ENCODE measurements around the gene PCSK5.
"Not testable (repeated sequence)": the region's sequence is repeated elsewhere in the genome, so short reads cannot be mapped to it uniquely, and the experiment has no call there.

The PCSK5 gene

DNA sequence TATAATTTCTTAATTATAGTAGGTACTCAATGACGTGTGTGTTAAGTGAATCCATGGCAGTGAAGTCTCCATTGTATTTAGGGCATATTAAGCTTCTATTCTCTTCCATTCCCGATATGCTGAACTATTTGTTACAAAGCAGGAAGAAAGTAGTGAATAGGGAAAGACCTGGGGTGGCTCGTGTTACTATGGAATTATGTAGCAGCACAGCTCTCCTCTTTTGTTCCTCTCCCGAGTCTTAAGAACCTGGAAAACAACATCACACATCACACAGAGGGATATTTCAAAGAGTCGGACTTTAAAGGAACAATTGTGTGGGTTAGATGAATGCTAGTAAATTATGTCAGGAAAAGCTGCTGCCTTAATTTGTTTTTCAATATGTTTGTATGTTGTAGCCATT lies 131.8 kb downstream of the PCSK5 start:
- no peak for DNase-seq

DNA sequence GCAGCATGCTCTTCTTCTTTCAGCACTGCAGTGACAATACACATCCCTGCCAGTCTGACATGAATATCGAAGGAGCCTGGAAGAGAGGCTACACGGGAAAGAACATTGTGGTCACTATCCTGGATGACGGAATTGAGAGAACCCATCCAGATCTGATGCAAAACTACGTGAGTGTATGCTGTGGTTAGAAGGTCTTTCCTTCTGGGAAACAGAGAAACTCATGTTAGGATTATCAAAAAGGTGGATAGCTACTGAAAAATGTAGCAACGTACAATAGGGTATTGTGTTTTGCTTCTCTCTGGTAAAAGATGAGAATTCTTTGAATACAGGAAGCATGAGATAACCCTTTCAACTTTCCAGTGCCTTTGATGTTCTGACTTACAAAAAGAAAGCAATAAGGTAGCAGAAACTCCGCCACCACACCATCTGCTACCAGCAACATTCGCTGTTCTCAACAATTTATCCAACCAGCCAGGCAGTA lies 133.3 kb downstream of the PCSK5 start:
- DNase-seq, result no peak

DNA sequence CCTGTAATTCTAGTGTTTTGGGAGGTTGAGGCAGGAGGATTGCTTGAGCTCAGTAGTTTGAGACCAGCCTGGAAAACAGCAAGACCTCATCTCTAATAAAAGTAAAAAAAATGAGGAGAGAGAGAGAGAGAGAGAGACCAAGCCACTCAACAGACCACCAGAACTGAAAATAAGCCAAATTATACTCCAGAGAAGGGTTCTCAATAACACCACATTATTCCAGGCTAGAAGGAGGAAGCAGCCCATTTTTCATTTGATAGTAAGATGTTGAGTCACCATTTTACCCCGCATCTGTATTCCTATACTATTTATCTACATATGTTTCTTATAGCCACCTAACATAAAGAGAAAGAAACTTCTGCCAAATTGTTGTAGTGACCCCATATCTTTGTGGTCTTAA lies 134.8 kb downstream of the PCSK5 start:
- no peak for DNase-seq

DNA sequence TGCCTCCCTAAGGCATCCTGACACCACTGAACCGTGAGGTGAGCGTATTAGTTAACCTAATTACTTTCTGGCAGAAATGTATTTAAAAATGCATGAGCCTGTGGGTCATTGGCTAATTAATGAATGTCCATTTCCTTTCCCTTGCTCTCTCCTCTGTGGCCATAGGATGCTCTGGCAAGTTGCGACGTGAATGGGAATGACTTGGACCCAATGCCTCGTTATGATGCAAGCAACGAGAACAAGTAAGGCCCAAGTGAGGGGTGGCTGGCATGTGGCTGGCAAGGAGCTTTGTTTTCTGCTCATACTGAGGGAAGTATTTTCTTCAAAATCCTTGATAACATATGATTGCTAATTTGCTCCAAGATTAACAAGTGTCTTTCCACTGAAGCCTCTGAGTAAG lies 136.3 kb downstream of the PCSK5 start:
- no peak for DNase-seq

DNA sequence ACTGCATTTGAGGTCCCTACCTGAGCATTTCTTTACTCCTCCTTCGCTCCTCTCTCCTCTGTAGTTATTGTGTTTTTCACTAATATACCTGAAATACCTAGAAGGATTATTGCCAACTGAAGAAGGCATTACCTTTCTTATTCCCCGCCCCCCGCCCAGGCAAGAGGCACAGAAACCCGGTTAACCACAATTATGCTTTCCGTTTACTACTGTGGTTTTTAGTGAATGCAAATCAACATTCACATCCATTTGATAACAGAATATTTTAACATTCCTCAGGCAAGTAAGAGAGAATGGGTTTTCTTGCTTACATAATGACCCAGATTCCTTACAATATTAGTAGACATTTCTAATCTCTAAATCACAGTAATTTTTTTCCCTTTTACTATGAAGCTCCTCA lies 136.9 kb downstream of the PCSK5 start:
- no peak for DNase-seq

DNA sequence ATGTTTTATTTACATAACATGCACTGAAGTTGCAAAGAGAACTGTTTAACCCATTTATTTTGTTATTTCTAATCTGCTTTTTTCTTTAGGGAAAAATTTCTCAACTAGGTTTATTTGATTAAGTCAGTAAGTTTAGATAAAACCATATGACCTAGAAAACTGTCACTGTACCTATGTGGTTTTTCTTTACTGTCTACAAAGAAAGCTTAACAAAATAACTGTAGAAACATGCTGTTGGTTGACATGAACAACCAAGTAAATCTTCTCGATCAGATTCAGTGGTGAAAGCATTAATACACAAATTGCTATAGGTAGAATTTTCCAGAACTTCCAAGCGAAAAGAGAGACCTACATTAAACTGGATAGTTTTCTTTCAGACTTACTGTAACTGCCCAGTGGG lies 137.4 kb downstream of the PCSK5 start:
- DNase-seq, result no peak

DNA sequence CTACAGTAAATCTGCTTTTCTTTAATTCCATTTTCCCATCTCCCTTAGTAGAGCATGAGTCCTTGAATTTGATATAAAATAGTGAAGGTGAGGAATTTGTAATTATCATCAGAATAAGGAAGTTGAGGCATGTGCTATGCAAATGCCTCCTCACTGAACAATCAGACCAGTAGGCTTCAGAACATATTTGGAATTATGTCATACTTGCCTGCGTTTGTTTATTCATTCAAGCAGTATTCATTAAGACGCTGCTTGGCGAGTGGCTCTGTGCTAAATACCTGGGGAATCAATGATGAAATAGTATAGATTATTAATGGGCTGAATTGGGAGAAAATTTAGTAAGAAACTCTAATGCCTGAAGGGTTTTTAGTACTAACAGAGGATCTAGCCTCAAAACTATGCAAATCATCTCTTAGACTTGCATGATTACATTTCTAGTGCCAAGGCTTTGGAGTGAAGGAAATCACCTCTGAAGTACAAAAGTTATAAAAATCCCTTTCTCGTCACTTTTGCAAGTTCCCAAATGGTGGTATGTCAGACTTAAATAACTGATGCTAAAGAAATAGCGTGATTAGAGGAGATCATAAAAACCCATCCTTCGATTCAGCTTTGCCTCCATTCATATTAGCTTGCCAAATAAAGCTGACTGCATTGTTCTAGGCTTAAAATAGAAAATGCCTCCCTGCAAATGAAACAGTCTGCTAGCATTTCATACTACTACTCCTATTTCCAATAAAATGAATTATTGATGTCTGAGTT lies 141.7 kb downstream of the PCSK5 start:
- DNase-seq, result no peak

DNA sequence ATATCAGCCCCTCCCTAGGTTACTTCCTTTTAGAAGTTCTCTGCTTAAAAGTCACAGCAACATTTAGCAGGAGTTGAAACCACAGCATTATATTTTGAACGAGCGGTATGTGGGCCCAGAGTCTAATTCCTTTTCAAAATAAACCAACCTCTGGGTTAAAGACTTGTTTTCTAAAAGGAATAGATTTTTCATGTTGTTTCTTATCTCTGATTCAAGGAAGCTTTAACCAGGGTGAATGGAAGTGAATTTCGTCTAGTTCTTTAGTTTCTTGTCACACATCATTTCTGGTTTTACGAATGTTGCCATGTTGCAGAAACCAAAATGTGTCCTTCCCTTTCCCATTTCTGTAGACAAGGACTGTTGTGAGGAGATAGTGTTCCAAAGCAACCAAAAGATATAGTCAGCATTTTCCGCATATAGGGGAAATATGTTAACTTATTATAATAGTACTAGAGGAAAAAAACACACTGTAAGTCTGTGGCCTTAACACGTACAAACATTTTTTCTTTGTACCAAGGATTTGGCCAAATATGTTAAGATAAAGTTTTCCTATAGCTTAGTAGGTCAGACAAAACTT lies 142.4 kb downstream of the PCSK5 start:
- no peak for DNase-seq

DNA sequence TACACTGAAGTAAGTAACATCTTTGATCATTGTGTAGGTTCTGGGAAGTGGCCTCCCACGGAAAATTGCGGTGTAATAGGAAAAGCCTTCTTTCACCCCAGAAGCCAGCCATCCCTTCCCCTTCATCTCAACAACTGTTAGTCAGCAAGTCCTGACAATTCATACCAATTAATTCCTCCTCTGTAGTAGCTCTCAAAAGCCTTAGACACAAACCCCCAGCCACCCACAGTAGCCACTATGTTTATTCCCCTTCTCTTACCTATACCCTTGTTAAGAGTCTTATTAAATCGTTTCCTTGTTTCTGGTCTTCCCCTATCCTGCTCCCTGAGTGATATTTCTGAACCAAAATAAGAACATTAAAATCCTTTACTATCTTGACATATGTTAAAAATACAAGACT lies 143.6 kb downstream of the PCSK5 start:
- no peak for DNase-seq

DNA sequence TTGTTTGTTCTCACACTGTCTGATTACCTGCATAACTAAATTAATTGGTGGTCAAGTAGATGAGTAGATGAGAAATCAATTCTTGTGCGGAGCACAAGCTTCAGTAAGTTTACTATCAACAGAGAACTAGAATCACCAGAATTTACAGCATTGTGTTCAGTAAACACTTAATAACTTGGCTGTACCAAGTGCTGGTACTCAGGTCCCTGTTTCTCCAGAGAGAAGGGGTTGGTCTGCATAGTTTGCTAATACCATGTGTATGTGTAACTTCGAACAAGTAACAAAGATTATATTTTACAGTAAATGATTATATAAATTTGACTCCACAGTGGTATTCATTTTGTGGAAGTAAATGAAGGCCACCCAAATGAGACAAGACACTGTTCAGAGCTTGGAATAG lies 146.3 kb downstream of the PCSK5 start:
- DNase-seq, result no peak

DNA sequence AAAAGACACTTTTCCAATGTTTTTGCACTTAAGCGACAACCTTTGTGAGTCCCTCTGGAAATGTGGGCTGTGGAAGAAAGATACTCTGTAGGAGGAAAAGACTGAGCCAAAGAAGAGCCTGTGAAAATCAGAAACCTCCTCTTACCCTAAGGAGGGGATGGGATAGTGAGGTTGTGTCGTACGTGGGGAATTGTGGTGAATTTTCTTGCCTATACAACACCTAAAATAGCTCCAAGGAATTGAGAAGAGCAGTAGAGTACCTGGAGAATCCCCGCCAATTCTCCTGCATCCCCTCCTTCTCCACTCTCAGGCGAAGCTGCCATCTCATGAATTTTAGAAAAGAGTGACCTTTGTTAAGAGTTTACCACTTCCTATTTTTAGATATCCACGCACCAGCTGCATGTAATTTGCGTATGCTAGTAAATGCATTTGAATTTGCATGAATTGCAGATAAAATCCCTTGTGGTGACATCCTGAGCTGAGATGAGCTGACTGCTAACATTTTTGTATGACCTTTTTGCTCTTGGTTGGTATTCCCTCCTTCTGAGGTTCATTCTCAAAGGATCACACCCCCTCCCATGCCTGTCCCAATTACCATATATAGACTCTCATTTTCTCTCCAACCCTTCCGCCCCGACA lies 147.2 kb downstream of the PCSK5 start:
- no peak for DNase-seq

DNA sequence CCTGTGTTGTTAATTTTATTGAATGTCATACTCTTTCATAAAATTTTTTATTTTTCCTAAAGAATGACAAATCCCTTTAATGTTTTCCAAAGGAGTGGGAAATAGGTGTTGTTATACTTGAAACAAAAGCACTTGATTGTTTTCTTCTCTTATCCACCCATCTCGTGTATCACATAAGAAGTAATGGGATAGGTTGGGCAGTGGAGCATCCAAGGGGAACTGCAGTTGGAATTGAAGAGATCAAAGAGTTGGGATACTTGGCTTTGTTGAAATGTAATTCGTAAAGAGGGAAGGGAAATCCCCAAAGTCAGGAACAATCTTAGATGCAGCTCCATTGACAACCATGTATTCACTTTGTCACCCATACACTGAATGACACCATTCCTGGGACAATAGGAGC lies 148.0 kb downstream of the PCSK5 start:
- DNase-seq, result no peak

DNA sequence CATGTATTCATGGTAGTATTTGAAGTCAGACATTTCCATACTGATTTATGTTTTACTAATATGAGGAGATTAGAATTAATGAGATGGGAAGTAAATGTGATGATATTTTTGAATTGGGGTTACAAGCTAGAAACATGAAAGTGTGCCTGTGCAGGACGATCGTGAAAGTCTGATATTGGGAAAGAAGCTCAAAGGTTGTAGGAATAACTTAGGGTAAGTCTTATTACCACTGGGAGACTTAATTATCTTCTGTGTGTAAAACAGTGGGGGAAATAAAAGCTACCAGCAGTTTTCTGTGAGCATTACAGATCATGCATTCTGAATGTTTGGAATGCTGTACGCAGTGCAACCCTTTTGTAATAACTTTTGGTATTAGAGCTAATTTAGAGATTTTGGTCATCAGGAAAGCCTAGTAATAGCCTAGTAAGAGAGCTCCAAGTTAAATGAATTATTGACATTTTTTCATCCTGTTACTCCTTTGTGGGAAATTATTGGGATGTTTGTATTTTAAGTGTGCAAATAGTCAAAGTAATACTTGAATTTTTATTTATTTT lies 153.9 kb downstream of the PCSK5 start:
- DNase-seq, result no peak

DNA sequence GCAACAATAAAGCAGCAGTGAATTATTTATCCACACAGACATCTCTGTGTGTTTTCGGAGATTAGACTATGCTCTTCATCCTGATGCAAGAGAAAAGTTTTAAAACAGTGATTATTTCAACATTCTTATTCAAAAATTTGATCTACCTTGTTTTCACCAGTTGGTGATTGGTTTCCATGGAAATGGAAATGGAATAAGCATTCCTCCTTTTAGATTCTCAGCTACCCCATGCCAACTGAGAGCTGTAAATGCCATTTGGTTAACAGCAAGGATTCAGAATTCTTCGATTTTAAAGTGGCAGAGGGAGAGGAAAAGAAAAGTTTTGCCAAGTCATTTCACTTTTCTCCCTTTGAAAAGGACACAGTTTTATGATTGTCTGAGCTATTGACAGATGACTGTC lies 154.7 kb downstream of the PCSK5 start:
- DNase-seq, result no peak

DNA sequence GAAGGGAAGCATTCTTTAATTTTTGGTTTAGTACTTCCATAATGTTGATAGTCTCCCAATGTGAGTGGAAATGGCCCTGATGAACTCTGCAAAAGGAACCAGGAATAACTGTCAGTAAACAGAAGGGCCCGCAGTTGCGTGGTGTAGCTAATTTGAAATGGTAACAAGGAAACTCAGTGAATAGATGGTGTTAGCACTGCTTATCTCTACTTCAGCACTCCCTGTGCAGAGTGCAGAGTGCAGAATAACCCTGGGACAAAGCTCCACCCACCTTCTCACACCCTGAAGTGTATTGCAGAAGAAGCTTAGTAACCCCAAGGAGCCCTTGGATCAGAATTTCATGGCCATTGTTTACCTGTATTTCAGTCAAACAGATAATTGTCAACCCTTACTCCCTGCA lies 158.9 kb downstream of the PCSK5 start:
- DNase-seq, result no peak

DNA sequence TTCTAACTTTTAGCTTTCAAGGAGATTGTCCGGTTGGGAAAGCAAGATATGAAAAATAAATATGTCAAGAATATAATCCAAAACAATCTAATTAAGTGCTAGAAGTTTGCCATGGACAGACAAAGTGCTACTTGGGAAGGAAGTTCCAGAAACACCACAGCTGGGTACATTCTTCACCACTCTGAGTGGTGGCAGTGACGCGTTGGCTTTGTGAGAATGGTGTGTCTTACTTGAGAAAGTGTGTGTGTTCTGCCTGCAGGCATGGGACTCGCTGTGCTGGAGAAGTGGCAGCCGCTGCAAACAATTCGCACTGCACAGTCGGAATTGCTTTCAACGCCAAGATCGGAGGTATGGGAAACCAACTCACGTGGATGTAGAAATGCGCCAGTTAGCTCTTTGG lies 177.2 kb downstream of the PCSK5 start:
- DNase-seq, result no peak

DNA sequence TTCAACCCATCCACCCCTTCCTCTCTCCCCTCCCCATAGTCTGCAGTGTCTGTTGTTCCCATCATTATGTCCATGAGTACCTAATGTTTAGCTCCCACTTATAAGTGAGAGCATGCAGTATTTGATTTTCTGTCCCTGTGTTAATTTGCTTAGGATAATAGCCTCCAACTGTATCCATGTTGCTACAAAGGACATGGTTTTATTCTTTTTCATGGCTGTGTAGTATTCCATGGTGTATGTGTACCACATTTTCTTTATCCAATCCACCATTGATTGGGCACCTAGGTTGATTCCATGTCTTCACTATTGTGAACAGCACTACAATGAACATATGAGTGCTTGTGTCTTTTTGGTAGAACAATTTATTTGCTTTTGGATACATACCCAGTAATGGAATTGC lies 187.1 kb downstream of the PCSK5 start:
- DNase-seq, result no peak

DNA sequence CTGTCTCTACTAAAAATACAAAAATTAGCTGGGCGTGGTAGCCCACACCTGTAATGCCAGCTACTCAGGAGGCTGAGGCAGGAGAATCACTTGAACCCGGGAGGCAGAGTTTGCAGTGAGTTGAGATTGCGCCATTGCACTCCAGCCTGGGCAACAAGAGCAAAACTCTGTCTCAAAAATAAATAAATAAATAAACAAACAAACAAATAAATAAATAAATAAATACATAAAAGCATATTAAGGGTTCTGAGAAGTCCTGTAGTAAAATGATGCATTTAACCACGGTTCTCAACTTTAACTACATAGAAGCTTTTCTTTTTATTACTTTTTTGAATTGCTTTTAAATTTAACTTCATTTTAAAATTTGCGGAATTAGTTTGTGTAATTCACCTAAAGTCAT lies 190.8 kb downstream of the PCSK5 start:
- DNase-seq, result not testable (repeated sequence)

DNA sequence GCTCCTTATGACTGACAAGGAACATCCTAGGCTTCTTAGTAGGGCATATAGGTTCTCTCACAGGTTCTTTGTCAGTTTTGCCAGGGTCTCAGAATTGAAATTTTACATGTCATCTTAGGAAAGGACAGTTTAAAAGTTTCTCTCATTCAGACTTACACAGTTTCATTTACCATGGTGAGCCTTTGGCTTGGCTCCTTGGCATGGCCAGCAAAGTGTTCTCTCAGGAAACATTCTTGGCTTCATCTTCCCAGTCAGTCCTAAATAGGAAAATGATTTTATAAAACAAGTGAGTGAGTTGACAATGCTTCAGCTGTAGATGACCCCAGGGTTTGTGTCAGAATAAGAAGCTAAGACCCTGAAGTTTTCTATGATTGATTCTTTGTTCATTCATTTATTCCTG lies 191.6 kb downstream of the PCSK5 start:
- DNase-seq, result no peak

DNA sequence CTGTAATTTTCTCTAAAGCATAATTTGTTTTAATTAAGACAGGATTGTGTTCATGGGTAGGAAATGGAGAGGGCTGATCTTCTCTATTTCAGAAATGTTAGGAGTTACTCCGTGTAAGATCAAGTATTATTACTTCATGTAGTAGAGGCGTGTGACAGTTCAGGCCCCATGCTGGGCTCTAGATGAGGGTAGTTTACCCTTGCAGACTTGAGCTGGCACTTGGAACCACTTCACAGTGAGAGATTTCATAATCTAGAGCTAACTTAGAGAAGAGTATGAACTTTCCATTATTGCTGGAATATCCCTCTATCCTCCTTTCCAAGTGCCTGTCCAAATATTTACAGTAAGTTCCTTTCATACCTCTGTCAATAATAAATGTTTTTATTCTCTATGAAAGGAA lies 195.1 kb downstream of the PCSK5 start:
- DNase-seq, result no peak

DNA sequence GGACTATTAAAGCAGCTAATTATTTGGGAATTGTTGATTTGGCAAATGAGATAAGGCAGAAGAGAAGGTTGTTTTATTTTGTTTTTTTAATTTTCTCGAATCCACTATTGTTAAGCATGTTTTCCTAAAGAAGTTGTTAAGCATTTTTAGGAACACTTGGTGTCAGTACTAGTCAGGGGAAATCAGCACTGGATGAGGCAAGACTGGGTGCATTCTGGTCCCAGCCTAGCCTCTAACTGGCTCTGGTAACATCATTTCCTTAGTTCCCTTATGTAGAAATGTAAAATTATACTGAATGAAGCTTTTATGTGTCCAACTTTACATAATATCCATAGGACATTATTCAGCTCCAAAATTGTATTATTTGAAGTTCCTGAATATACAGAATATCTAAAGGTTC lies 196.1 kb downstream of the PCSK5 start:
- no peak for DNase-seq

DNA sequence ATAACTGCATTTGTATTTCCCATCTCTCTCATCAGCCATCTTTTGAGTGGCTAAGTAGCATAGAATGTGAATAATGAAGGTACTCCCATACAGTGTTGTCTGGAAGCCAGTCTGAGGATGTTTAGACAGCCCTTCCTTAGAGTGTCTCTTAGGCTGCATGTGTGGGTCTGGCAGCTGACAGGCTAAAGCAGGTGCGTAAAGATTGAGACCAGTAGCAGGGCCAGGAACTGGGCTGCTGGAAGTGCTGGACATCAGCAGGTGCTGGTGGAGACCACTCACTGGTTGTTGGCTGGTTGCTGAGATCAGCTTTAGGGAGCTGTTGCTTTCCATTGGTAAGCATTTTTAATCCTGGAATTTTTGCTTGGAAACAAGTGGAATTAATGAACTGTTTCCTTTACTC lies 197.5 kb downstream of the PCSK5 start:
- no peak for DNase-seq

DNA sequence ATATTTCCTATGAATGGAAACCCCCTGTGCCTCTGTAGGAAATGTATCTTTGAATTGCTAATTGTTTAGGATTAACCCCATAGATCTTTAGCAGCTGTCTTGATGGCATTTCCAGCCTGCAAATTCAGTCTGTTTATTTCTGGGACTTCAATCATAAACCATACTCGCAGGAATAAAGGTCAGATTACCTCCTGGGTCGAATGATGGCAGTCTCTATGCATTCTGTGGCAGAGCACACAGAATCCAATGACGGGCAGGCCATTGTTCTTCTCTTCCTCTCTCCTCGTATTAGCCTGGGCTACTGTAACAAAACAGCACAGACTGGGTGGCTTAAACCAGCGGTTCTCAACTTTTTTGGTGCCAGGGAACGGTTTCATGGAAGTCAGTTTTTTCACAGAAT lies 199.9 kb downstream of the PCSK5 start:
- no peak for DNase-seq

DNA sequence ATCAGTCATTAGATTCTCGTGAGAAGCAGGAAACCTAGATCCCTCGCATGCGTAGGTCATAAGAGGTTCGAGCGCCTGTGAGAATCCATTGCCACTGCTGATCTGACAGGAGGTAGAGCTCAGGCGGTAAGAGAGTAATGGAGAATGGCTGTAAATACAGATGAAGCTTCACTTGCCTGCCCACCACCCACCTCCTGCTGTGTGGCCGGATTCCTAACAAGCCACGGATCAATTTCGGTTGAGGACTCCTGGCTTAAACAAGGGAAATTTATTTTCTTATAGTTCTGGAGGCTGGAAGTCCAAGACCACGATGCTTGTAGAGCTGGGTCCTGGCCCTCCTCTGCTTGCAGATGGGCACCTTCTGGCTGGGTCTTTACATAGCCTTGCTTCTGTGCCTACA lies 200.4 kb downstream of the PCSK5 start:
- DNase-seq, result no peak

Data from NCI-H1092 (cell line).